PC-9 (cell line): ENCODE measurements around the gene TTC28.

Source experiments
- CTCF ChIP-seq: fragments of 200-600 bp; sonication (generic); conservative IDR thresholded peaks from 2 replicates; pipeline ENCODE4 v1.6.1; 2017; ENCODE audit warnings: mixed run types, antibody characterized with exemption, mild to moderate bottlenecking, moderate library complexity
- EZH2 ChIP-seq: fragments of 200-600 bp; sonication (generic); IDR thresholded peaks from 2 replicates; pipeline ENCODE4 v1.8.0; 2017; ENCODE audit warnings: antibody characterized with exemption, low read depth

GRCh38 chr22:27996529-27996925 is 683.1 kb downstream of the TTC28 start:
- no peak for TF ChIP-seq CTCF
- no peak for TF ChIP-seq EZH2
